Measurements from ENCODE around the gene GARRE1. TPM values are rescaled to one million over a fixed set of nuclear protein-coding genes. Genes with fewer than 3 reads are reported as not detected.

GARRE1 gene
- total and polyA plus RNA-seq, 2 donors (not counting 3 experiments of a cell fraction or from before 2014, with no cell fraction given), result 39.2 to 46.8 TPM

GRCh38 chr19:34300380-34300779 lies 46.0 kb downstream of the GARRE1 start:
- ChIA-PET POLR2A (no interaction called here), CTCF (no interaction called here)
- no peaks in the 10 kb centered on the region for H3K4me1 ChIP-seq (ENCODE audit: control insufficient read depth, extremely low read depth, insufficient read depth, low read length)
- no peak overlapping the region for H3K4me2 ChIP-seq (ENCODE audit: insufficient read depth, low read length)
- no peak for FAIRE-seq
- H3K9me1 ChIP-seq (replicated peaks; ENCODE audit: control insufficient read depth, extremely low read depth, insufficient read depth, low read length), result no peaks in the 10 kb centered on the region
- H3K79me2 ChIP-seq (ENCODE audit: control insufficient read depth, insufficient read depth, low read length), result peaks cover 13% of the 10 kb centered on the region
- no peak overlapping the region for H2AFZ ChIP-seq (ENCODE audit: low read depth, low read length)
- H3K4me3 ChIP-seq (replicated peaks in 1 of 3; ENCODE audit: insufficient read depth in 1 of 3, low read depth in 1 of 3, low read length in 3 of 3), result no peak overlapping the region
- no peaks in the 10 kb centered on the region for H4K20me1 ChIP-seq (replicated peaks; ENCODE audit: control insufficient read depth, extremely low read depth, insufficient read depth, low read length)
- TF ChIP-seq, protein P1, sequence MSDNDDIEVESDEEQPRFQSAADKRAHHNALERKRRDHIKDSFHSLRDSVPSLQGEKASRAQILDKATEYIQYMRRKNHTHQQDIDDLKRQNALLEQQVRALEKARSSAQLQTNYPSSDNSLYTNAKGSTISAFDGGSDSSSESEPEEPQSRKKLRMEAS (IDR thresholded peaks at IDR 0.05; ENCODE audit: insufficient read depth, insufficient read length), result no peak
- no peak for TF ChIP-seq FOS (IDR thresholded peaks at IDR 0.05; ENCODE audit: borderline replicate concordance, insufficient read depth, low read length)
- TF ChIP-seq POLR2A (IDR thresholded peaks at IDR 0.05; ENCODE audit: low read depth, low read length), result no peak
- TF ChIP-seq, protein P2, sequence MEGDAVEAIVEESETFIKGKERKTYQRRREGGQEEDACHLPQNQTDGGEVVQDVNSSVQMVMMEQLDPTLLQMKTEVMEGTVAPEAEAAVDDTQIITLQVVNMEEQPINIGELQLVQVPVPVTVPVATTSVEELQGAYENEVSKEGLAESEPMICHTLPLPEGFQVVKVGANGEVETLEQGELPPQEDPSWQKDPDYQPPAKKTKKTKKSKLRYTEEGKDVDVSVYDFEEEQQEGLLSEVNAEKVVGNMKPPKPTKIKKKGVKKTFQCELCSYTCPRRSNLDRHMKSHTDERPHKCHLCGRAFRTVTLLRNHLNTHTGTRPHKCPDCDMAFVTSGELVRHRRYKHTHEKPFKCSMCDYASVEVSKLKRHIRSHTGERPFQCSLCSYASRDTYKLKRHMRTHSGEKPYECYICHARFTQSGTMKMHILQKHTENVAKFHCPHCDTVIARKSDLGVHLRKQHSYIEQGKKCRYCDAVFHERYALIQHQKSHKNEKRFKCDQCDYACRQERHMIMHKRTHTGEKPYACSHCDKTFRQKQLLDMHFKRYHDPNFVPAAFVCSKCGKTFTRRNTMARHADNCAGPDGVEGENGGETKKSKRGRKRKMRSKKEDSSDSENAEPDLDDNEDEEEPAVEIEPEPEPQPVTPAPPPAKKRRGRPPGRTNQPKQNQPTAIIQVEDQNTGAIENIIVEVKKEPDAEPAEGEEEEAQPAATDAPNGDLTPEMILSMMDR (IDR thresholded peaks at IDR 0.05; ENCODE audit: extremely low read depth in 1 of 2, insufficient read depth in 1 of 2, low read depth in 1 of 2, low read length in 2 of 2), result no peak
- TF ChIP-seq JUN (IDR thresholded peaks at IDR 0.05; ENCODE audit: borderline replicate concordance, insufficient read depth, insufficient read length, low read depth), result no peak
- no peak for TF ChIP-seq EZH2 (IDR thresholded peaks at IDR 0.05; ENCODE audit: borderline replicate concordance, low read depth, low read length, severe bottlenecking)
- no peak for TF ChIP-seq POLR2AphosphoS5 (IDR thresholded peaks at IDR 0.05; ENCODE audit: insufficient read depth, low read depth, low read length)
- no peak for TF ChIP-seq MYC (IDR thresholded peaks at IDR 0.05; ENCODE audit: low read depth, low read length)
- no peak for TF ChIP-seq GATA2 (IDR thresholded peaks at IDR 0.05; ENCODE audit: insufficient read depth, insufficient read length, low read depth, low read length)
- intact Hi-C loops (cut with micrococcal nuclease) (no loop called here), dilution Hi-C loops (cut with MboI; ENCODE audit: extremely low pct_ligation_motif_present, low sequenced_read_pairs) (no loop called here)
- H3K27ac ChIP-seq (ENCODE audit: insufficient read depth, low read depth, low read length), result no peak overlapping the region
- H3K27me3 ChIP-seq (ENCODE audit: control insufficient read depth in 2 of 2, insufficient read depth in 2 of 2, low read length in 2 of 2), result no peaks in the 10 kb centered on the region
- peaks cover 5 to 11% of the 10 kb centered on the region in 2 experiments for H3K36me3 ChIP-seq (ENCODE audit: control insufficient read depth in 2 of 2, extremely low read depth in 1 of 2, insufficient read depth in 2 of 2, low read length in 2 of 2)
- H3K9me3 ChIP-seq (replicated peaks; ENCODE audit: control insufficient read depth, insufficient read depth, low read length), result no peaks in the 10 kb centered on the region
- DNase-seq (ENCODE audit: low read depth, low spot score), result no peak
- TSS peak; percentile 40 for BruUV-seq (replicated peaks)
- no peak overlapping the region for H3K9ac ChIP-seq (replicated peaks; ENCODE audit: extremely low read depth, insufficient read depth, low read length)
